ENCODE data around the gene NUDT4.
"Not testable (repeated sequence)": the region's sequence is repeated elsewhere in the genome, so short reads cannot be mapped to it uniquely, and the experiment has no call there.

Gene NUDT4

GRCh38 chr12:93366422-93366821, 11.3 kb upstream of the NUDT4 start:
- DNase-seq (ENCODE audit: low read depth), result no peak

- no peak for DNase-seq (ENCODE audit: low read depth)
Measured at GRCh38 chr12:93368766-93369165, 9.0 kb upstream of the NUDT4 start.

- no peak for DNase-seq (ENCODE audit: low read depth)
Measured at GRCh38 chr12:93369505-93369904, 8.2 kb upstream of the NUDT4 start.

- DNase-seq (ENCODE audit: low read depth), result no peak
Measured at GRCh38 chr12:93370947-93371346, 6.8 kb upstream of the NUDT4 start.

GRCh38 chr12:93373961-93374656, 3.6 kb upstream of the NUDT4 start:
- no peak for DNase-seq (ENCODE audit: low read depth)

- DNase-seq (ENCODE audit: low read depth), result no peak
Measured at GRCh38 chr12:93375906-93376305, 1.8 kb upstream of the NUDT4 start.

GRCh38 chr12:93376436-93377251, 1.1 kb upstream of the NUDT4 start:
- no peak for DNase-seq (ENCODE audit: low read depth)

GRCh38 chr12:93378196-93378997, 672 bp downstream of the NUDT4 start:
- peak; percentile 38 for DNase-seq (ENCODE audit: low read depth)

GRCh38 chr12:93378998-93379325, 1.2 kb downstream of the NUDT4 start:
- DNase-seq (ENCODE audit: low read depth), result no peak

GRCh38 chr12:93379326-93379980, 1.7 kb downstream of the NUDT4 start:
- DNase-seq (ENCODE audit: low read depth), result no peak

GRCh38 chr12:93379981-93380361, 2.2 kb downstream of the NUDT4 start:
- no peak for DNase-seq (ENCODE audit: low read depth)

- DNase-seq (ENCODE audit: low read depth), result no peak
Measured at GRCh38 chr12:93380480-93381121, 2.9 kb downstream of the NUDT4 start.

GRCh38 chr12:93381161-93381975, 3.6 kb downstream of the NUDT4 start:
- no peak for DNase-seq (ENCODE audit: low read depth)

- DNase-seq (ENCODE audit: low read depth), result not testable (repeated sequence)
Measured at GRCh38 chr12:93381976-93382437, 4.3 kb downstream of the NUDT4 start.

GRCh38 chr12:93387780-93388179, 10.1 kb downstream of the NUDT4 start:
- DNase-seq (ENCODE audit: low read depth), result no peak

GRCh38 chr12:93390031-93390430, 12.3 kb downstream of the NUDT4 start:
- no peak for DNase-seq (ENCODE audit: low read depth)

- no peak for DNase-seq (ENCODE audit: low read depth)
Measured at GRCh38 chr12:93390549-93391297, 13.0 kb downstream of the NUDT4 start.

- no peak for DNase-seq (ENCODE audit: low read depth)
Measured at GRCh38 chr12:93393425-93393824, 15.7 kb downstream of the NUDT4 start.

GRCh38 chr12:93397412-93397811, 19.7 kb downstream of the NUDT4 start:
- no peak for DNase-seq (ENCODE audit: low read depth)

Measured in stimulated activated CD8-positive, alpha-beta memory T cell treated with anti-CD3 and anti-CD28 coated beads, Interleukin-12 subunit alpha, Interleukin-12 subunit beta, amount 100 ng/mL, for 1 hour (primary cell).